T-helper 9 cell (primary cell): ENCODE results near the gene HOOK2.
"Not testable (repeated sequence)": the region's sequence is repeated elsewhere in the genome, so short reads cannot be mapped to it uniquely, and the experiment has no call there.

Experiments used
- DNase-seq: peaks from one replicate; pipeline ENCODE4 v3.0.0-alpha.2; 2020
- total RNA-seq, 2 donors: gene quantifications; one replicate each; lab custom pipeline; 2026; lab: John Stamatoyannopoulos, UW

Gene HOOK2
- total RNA-seq, result 11.1 to 15.9 reads per million in 2 donors

- no peak for DNase-seq
These were observed at the start of gene HOOK2 for GRCh38 chr19:12774588-12775555. TSS of gene HOOK2 (minus strand) at chr19:12775552. CDS start at chr19:12775449, 103 bp downstream.

GRCh38 chr19:12821761-12822160 is 46.4 kb upstream of the HOOK2 start:
- no peak for DNase-seq

GRCh38 chr19:12817810-12818209 is 42.5 kb upstream of the HOOK2 start:
- DNase-seq, result not testable (repeated sequence)

GRCh38 chr19:12817188-12817587 is 41.8 kb upstream of the HOOK2 start:
- DNase-seq, result not testable (repeated sequence)

GRCh38 chr19:12815088-12815487 is 39.7 kb upstream of the HOOK2 start:
- DNase-seq, result no peak

GRCh38 chr19:12806242-12807081 is 31.1 kb upstream of the HOOK2 start, which contains the start of gene RNASEH2A:
TSS of gene RNASEH2A (plus strand) at chr19:12806584. CDS start at chr19:12806674, 90 bp downstream.
- DNase-seq, result peak; percentile 79

- no peak for DNase-seq
These were observed 28.7 kb upstream of the HOOK2 start for GRCh38 chr19:12804051-12804450.

GRCh38 chr19:12802267-12803106 is 27.1 kb upstream of the HOOK2 start:
- DNase-seq, result no peak

- peak; percentile 56 for DNase-seq
These were observed 26.3 kb upstream of the HOOK2 start, which contains the start of the genes PRDX2 and THSD8 for GRCh38 chr19:12801466-12802266. TSS of gene PRDX2 (minus strand) at chr19:12801800. CDS start at chr19:12801261, 539 bp downstream. TSS of gene THSD8 (plus strand) at chr19:12802069. CDS start at chr19:12802072, 3 bp downstream.

GRCh38 chr19:12800923-12801465 is 25.6 kb upstream of the HOOK2 start:
- DNase-seq, result no peak

- DNase-seq, result no peak
These were observed 25.1 kb upstream of the HOOK2 start for GRCh38 chr19:12800466-12800770.

GRCh38 chr19:12799742-12800465 is 24.6 kb upstream of the HOOK2 start:
- DNase-seq, result no peak

- not testable (repeated sequence) for DNase-seq
These were observed 22.3 kb upstream of the HOOK2 start for GRCh38 chr19:12797607-12798006.

- DNase-seq, result no peak
These were observed 21.8 kb upstream of the HOOK2 start for GRCh38 chr19:12797141-12797587.

GRCh38 chr19:12796146-12797071 is 21.1 kb upstream of the HOOK2 start:
- peak; percentile 67 for DNase-seq

GRCh38 chr19:12794971-12795381 is 19.6 kb upstream of the HOOK2 start:
- no peak for DNase-seq

- no peak for DNase-seq
These were observed 19.0 kb upstream of the HOOK2 start for GRCh38 chr19:12794196-12794941.
